NCI-H774 (cell line): Measurements from ENCODE around the gene RAB6D.
"Not testable (repeated sequence)": the region's sequence is repeated elsewhere in the genome, so short reads cannot be mapped to it uniquely, and the experiment has no call there.

Source experiments
- DNase-seq: peaks from one replicate; lab custom pipeline; 2025; lab: John Stamatoyannopoulos, UW

RAB6D gene

DNA sequence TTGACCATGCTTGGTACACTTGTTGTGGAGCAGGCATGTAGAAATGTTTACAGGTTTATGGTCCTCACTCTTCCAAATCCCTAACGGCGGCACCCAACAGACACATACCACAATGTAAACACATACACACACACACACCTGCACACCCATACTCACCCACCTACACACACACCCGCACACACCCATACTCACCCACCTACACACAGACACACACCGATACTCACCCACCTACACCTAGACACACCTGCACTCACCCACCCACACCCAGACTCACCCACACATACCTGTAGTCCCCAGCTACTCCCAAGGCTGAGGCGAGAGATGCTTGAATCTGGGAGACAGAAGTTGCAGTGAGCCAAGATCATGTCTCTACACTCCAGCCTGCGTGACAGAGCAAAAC is 1.5 kb upstream of the RAB6D start:
- DNase-seq = no peak

DNA sequence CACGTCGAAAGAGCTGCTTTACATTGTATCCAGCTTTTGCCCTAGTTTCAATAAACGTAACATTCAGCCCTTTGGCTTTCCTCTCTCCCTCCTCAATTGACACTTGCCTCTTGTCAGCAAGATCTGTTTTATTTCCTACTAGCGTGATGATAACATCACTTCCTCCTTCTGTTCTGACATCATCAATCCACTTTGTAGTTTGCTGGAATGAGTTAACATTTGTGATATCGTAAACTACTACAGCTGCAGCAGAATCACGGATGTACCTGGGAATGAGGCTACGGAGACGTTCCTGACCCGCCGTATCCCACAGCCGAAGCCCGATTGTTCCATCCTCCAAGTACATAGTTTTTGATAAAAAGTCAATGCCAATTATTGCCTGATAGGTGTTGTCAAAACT is 755 bp downstream of the RAB6D start:
- DNase-seq = not testable (repeated sequence)

DNA sequence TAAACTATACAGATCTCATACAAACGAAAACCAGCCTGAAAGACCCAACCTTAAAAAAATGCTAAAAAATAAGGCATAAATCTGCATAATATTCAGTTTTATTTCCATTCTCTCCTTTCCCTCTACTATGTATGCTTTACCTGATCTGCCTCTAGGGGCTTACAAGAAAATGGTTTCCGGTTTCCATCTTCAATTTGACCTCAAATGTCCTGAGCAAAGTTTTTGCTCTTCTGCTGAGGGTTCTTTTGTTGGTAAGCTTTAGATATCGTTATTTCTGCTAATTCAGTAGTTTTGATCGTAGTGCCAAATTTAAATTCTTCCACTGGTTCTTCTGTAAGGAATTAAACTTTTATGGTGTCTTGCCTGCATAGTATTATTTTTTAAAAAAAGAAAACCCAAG is 2.2 kb downstream of the RAB6D start:
- DNase-seq = not testable (repeated sequence)

DNA sequence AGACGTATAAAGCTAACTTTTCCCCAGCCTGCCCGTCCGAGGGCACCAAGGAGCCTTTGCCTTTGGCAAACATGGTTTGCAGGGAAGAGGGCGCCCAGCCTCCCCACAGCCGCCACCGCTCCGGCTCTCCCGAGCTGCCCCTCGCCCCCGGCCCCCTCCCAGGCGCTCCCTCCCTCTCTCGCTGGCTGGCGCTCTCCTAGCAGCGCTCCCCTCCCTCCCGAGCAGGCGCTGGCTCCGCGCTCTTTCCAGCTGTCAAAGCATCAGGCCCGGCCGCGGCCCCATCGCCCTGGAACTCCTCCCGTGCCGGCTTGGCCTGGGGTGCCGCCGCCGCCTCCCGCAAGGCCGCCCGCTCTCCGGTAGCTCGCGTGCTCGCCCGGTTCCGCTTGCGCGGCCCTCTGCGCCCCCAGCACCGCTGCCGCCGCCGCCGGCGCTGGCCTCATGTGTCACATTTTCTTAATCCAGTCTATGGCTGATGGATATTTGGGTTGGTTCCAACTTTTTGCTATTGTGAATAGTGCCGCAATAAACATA is 10.7 kb downstream of the RAB6D start:
- DNase-seq = not testable (repeated sequence)

DNA sequence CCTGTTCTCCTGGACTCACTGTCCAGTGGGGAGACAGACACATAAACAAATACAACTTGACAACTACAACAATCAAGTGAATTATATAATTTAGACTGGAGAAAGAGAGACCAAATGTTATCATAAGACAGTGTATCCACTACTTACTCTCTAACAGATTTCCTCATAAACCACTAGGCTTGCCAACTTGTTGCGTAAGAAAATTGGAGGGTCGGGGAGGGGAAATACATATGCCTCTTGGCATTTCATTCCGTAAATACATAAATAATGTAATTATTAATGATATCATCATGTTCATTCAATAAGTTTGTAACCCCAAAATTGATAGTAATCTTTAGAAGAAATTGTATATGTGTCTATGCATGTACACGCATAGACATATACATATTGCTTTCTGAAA is 14.9 kb downstream of the RAB6D start:
- DNase-seq = no peak

DNA sequence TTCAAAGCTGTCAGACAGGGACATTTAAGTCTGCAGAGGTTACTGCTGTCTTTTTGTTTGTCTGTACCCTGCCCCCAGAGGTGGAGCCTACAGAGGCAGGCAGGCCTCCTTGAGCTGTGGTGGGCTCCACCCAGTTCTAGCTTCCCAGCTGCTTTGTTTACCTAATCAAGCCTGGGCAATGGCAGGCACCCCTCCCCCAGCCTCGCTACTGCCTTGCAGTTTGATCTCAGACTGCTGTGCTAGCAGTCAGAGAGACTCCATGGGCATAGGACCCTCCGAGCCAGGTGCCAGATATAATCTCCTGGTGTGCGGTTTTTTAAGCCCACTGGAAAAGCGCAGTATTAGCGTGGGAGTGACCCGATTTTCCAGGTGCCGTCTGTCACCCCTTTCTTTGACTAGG is 16.9 kb downstream of the RAB6D start:
- DNase-seq = not testable (repeated sequence)

DNA sequence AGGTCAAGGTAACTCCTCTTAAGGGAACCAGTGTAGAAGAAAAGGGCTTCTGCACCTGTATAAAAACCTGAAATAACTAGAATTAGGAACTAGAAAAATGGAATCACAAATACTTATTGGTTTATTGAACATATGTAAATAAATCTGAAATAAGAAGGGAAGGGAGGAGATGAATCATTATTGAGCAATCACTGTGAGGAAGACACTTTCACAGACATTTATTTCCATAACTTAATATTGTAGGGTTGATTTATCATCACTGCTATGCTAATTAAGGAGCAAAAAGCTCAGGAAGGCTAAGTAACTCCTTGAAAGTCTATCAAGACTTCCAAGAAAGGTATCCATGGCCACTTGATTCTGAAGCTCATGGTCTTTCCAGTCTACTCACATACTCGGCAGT is 24.7 kb downstream of the RAB6D start:
- not testable (repeated sequence) for DNase-seq

DNA sequence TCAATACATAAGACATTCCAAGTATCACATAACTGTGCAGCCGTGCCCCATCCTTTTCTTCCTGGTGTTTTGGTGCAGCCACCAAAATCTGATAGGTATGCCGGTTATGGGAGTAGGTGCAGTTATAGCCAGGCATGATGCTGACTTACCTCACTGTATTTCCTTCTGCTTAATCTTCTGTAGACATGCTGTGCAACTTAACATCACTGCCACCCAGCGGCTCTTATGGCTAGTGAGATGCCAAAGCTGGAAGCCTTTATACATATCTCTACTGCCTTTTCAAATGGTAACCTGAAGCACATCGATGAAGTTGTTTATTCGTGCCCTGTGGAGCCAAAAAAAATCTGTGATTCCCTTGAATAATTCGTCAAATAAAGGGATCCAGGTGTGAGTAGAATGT is 28.6 kb downstream of the RAB6D start:
- DNase-seq = not testable (repeated sequence)

DNA sequence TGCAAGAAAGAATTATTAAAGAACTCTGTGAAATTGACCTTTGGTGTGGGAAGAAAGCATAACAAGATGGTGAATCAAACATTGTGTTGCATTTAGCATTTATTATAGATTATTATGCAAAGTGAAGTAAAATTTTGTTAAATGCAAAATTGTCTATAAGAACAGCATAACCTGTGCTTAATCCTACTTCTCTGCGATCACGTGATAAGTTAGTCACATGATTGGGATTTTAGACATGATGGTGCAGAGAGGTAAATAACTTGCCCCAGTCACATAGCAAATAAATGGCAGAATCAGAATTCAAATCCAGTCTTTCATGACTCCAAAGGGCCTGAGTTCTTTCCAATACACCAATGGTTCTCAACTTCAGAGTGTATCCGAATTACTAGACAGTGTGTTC is 31.3 kb downstream of the RAB6D start:
- DNase-seq = not testable (repeated sequence)

DNA sequence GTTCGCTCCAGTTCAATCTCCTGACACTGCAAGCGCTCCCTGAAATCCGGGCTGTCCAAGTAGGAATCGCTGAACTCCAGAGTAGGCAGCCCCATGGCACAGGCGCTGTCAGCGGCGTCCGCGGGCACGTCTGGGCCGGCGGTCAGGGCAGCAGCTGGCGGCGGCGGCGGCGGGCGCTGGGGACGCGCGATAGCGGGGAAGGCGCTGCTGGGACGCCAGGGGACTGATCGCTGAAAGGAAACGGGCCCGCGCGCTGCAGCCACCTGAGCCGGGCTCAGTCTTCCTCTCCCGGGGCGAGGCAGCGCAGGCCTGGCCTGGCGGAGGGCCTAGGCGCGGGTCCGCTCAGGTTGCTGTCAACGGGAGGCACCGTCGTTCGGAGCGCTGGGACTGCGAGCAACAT is 33.0 kb downstream of the RAB6D start:
- DNase-seq = not testable (repeated sequence)

DNA sequence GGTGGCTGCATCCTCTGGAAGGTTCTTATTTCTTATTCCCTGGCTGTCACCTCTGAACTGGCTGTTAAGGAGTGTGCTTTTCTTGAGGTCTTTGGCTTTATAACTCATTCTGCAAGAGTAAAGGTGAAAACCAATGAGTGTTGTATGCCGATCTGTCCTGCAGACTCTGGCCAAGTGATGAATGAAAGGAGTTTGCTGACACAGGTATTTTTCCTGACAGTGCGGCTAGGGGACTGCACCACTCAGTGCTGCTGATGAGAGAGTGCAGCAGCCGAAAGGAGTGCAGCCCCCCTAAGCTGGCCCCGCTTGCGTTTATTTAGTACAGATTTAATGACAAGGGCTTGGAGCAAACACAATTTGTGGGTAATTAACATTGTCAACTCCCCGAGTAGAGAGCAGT is 41.8 kb downstream of the RAB6D start:
- no peak for DNase-seq

DNA sequence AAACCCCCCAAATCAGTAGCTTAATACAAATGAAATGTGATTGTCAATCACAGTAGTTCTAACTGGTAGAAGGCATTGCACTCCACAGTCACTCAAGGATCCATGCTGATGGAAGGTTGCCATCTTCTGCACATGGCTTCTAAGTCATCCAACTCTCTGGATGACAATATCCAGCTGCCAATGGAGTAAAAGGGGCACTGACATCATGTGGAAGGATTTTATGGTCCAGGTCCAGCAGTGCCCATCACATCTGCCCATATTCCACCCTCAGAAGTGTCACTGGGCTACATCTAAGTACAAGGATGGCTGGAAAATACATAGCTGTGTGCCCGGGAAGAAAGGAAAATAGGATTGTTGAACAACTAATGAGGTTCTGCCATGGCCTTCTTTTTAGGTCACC is 42.6 kb downstream of the RAB6D start:
- not testable (repeated sequence) for DNase-seq

DNA sequence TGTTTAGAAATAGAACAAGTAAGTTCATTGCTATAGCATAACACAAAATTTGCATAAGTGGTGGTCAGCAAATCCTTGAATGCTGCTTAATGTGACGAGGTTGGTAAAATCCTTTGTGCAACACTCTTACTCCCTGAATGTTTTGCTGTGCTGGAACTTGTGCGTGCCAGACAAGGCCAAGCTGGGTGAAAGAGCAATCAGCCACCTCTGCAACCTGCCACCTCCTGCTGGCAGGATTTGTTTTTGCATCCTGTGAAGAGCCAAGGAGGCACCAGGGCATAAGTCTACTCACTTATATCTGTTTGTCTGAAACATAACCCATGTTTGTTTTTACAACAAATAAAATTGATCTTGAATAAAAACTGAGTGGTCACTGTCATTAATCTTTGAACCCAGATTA is 53.0 kb downstream of the RAB6D start:
- DNase-seq = not testable (repeated sequence)
